HG03521 (cell line): ENCODE results near the gene SFTPA2.
"Not testable (repeated sequence)": the region's sequence is repeated elsewhere in the genome, so short reads cannot be mapped to it uniquely, and the experiment has no call there.

Source experiments
- ATAC-seq: cut with Tn5 transposase; IDR thresholded peaks from one replicate; pipeline ENCODE4 v1.9.1; 2021; ENCODE audit warnings: mild to moderate bottlenecking, moderate library complexity; ENCODE audit not compliant: unreplicated experiment

The SFTPA2 gene

DNA sequence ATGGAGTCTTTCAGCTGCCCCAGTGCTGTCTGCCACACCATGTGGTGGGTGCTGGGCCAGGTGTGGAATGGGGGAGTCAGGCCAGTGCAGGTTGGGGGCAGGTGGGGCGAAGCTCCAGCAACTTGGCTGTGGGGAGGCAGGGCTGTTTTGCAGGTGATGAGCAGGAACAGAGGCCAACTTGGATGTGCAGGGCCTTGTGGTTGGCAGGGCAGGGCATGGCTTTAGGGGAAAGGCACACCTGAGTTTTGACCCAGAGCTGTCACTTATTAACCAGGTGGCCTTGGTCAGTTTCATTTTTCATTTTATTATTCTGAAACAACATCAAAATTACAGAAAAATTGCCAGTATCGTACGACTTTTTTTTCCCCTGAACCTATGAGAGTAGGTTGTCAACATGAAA lies 1.1 kb upstream of the SFTPA2 start:
- ATAC-seq: no peak

DNA sequence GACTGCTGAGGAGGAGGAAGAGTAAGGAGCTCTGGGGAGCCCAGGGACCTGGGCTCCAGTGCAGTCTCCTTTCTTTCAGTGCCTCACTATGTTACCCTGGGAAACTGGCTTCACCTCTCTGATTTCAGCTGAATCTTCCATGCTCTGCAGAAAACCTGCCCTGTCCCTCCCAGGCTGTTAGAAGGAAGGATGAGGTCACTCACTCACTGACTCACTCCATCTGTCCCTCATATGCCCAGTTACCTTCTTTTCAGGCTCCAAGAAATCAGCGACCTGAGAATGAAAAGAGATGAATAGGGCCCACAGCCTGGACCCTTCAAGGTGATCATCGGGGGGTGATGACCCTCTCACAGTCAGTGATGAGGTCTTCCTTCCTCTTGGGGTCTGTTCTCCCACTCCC lies 481 bp downstream of the SFTPA2 start:
- no peak for ATAC-seq

DNA sequence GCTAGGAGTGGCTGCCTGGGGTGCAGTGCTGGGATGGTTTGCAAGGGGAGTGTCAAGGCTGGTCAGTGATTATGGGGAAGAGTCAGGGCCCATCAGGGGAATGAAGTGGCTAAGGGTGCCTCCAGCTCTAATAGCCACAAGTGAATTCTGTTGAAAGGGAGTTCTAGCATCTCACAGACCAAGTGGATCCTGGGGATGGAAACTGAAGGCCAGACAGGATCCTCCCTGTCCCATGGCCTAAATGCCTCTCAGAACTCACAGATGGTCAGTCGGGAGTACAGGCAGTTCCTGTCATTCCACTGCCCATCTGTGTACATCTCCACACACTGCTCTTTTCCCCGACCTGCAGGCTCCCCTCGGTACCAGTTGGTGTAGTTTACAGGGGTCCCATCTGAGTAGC lies 3.2 kb downstream of the SFTPA2 start:
- ATAC-seq: not testable (repeated sequence)

DNA sequence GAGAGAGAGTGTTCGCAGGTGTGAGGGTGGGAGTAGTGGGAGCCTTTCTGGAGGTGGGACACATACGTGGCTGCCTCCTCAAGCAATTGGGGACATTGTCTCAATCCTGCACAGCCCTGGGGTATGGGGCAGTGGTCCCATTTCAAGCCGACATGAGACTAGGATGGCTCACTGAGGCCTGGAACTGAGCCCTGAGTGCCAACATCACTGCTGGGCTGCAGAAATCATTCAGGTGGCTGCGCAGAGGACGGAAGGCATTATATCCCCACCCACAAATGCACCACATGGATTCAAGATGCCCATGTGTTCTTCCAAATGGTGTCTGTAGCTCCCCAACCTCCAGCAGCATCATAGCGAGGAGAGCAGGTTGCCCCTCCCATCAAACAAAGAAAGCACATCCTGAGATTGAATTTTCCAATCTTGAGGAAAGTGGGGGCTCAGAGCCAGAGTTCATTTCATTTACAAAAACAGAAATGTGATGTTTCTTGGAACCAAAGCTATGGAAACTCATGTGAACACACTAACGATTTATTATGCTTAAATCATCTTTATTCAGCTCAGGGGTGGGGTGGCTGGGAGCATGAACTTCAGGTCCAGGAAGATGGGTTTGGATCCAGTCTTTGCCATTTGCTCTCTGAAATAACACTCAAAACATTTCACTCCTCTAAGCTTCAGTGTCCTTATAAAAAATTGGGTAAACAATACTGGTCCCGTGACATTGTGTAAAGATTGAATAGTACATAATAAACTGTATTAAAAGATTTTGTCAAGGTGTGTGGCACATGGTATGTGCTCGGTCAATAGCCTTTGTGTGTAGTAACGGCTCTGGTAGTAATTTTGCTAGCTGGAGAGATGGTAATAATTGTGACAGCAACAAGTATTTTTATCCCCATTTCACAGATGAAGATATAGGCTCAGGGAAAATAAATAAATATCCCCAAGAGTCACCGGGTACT lies 4.6 kb downstream of the SFTPA2 start:
- no peak for ATAC-seq

DNA sequence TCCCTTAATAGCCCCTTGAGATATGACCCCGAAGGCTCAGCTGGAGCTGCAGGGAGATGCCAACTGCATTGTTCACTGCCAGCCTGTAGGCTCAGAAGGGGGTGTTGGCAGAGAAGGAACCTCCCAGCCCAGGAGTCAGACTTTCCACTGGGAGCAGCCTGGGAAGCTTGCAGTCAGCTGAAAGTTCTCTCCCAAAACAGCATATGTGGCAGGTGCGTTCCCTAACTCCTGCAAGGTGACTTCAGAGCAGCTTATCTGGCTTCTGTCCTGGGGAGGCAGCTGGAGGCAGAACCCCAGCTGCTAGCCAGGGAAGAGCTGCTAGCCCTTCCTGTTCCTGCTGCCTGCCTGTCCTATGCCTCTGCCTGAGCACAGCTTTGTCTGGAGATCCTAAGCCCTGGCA lies 8.1 kb downstream of the SFTPA2 start:
- no peak for ATAC-seq

DNA sequence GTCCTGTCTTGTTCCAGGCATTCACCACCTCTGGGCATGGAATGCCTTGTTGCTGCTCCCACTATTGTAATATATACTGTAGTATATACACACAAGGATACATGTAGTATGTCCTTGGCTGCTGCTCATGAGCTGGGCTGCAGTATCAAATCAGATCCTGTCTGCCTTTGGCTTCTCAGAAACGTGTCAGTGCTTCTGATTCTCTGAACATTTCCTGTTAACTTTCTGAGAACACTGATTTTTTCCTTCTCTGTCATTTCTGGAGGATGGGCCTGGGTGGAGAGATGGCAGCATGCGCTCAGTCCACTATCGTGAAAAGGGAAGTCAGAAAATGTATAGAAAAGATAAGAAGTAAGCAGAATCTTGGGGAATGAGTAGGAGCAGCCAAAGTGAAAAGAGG lies 12.2 kb downstream of the SFTPA2 start:
- ATAC-seq: no peak

DNA sequence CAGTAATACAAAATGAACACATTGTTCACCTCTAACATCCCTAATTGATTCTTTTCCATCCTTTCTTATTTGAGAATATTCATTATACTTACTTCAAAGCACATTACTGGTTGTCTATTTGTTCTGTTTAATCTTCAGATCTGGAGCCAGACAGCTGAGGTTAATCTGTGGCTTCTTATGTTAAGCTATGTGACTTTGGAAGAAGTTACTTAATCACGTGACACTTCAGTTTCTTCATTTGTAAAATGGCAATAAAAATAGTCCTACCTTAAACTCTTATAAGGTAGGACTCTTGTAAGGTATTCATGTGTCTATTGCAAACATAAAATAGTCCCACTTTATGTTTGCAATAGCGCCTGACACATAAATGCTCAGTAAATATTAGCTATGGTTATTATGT lies 13.1 kb downstream of the SFTPA2 start:
- not testable (repeated sequence) for ATAC-seq

DNA sequence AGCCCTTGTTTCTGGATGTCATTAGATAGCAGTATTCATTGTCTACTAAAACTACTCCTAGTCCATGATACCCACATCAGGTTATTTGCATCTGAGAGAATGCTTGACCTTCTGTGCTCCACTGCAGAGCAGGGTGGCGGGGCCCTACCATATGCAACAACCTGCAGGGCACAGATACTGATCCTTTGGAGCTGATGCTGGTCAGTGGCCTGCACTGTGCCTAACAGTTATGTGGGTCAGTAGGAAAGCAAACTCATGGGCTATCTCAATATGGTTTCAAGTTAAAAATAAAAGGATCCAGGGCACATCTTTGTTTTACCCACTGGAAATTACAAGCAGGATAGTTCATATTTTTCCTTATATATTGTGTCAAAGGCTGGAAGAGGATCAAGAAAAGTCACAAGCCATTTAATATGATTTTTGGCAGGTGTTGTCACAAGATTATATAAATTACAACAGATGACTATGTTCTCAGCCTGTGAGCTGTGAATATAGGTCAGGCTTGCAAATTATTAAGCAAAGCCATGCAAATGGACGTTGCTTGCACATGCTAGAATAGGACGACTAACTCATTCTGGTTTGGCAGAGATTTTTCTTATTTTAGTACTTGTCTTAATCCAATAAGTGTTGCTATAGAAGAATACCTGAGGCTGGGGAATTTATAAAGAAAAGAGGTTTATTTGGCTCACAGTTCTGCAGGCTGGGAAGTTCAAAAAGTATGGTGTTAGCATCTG lies 15.1 kb downstream of the SFTPA2 start:
- ATAC-seq: not testable (repeated sequence)

DNA sequence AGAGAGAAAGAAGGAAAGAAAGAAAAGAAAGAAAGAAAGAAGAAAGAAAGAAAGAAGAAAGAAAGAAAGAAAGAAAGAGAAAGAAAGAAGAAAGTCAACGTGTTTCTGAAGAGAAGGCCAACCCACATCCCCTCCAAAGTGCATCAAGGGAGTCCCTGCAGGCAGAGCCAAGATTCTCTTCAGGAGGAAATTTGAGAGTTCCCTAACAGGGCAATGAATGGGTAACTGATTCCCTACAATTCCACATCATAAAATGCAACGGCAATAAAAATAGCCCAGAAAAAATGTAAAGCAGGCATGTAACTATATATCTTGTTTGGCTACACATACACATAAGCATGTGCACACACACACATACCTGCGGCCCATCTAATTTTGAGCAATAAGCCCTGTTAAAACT lies 15.8 kb downstream of the SFTPA2 start:
- ATAC-seq: not testable (repeated sequence)

DNA sequence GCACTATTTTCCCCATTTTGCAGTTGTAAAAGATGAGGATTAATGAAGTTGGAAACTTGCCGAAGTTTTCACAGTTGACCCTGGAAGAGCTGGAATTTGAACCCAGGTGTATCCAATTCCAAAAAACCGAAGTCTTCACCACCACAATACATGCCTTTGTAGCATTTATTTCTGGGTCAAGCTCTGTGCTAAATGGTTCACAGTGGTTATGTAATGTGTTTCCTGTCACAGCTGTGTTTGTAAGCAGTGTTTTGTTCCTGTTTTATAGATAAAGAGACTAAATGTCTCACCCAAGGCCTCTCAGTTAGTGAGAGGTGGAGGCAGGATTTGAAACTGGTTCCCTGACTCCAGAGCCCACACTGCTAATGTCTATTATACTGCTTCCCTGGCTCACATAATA lies 17.6 kb downstream of the SFTPA2 start:
- ATAC-seq: no peak

DNA sequence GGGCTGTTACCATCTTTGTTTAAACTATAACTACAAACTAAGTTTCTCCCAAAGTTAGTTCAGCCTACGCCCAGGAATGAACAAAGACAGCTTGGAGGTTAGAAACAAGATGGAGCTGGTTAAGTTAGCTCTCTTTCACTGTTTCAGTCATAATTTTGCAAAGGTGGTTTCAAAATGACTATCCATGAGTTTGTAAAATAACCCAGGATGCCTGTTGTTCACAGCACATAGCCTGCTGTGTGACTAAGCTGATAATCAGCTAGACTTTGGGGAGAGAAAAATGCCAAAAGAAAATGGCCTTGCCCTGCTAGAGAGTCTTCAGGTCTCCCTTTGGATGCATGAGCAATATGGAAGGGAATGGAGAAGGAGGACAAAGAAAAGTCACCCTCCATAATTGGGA lies 19.3 kb downstream of the SFTPA2 start:
- peak; percentile 79 for ATAC-seq

DNA sequence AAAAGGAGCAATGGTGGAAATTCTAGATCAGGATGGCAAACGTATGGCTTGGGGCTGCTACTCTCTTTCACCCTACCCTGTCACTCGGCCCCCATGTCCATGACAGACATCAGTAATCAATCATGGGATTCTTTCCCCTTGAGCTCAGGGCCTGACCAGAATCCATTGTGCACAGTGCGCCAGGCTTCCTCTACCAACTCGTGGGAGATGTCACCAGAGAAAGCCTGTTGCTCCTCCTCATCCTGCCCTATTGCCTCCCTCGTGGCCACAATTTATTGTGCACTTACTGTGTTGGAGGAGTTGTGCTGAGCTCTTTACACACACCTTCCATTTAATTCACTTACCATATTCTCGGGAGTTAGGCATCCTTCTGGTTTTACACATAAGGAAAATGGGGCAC lies 21.9 kb downstream of the SFTPA2 start:
- not testable (repeated sequence) for ATAC-seq

DNA sequence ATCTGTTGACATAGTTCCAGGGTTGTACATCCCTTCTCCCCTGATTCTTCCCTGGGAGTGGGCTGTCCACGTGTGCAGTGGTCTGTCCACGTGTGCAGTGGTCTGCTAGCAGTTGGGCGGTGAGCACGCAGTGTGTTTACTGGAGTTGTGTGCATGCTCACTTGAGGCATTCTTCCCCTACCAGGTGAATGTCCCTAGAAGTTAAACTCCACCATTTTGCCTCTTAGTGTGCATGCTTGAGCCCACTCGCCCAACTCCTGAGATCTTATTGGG lies 26.4 kb downstream of the SFTPA2 start:
- not testable (repeated sequence) for ATAC-seq

DNA sequence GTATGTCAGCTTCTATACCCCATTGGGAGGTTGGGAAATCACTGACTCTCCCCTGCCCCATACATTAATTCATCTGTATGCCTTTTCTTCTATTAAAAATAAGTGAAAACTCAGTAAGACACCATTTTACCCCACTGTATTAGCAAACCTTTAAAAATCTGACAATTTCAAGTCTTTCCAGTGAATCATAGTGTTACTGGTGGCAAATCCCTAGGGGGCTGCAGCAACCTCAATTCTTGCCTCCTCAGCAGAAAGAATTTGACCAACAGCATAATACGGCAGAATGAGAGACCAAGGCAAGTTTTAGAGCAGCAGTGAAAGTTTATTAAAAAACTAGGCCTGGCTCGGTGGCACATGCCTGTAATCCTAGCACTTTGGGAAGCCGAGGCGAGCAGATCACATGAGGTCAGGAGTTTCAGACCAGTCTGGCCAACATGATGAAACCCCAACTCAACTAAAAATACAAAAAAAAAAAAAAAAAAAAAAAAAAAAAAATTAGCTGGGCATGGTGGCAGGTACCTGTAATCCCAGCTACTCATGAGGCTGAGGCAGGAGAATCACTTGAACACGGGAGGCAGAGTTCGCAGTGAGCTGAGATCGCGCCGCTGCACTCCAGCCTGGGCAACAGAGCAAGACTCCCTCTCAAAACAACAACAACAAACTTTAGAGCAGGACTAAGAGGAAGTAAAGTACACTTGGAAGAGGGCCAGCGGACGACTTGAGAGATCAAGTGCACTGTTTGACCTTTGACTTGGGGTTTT lies 26.9 kb downstream of the SFTPA2 start:
- ATAC-seq: not testable (repeated sequence)

DNA sequence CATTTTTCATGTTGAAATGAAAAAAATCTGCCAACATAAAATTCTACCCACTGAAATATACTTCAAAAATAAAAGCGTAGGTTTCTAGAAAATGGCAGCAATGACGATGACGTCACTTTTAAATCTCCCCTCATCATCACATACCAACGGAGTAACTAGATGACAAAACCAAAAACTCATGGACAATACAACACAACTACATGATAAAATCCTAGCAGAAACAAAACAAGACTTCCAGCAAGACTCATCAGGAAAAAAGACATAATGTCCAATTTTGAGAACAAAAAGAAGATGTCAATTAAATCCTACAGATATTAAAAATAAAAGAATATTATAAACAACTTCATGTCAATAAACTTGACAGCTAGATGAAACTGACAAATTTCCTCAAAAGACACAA lies 31.9 kb downstream of the SFTPA2 start:
- ATAC-seq: not testable (repeated sequence)

DNA sequence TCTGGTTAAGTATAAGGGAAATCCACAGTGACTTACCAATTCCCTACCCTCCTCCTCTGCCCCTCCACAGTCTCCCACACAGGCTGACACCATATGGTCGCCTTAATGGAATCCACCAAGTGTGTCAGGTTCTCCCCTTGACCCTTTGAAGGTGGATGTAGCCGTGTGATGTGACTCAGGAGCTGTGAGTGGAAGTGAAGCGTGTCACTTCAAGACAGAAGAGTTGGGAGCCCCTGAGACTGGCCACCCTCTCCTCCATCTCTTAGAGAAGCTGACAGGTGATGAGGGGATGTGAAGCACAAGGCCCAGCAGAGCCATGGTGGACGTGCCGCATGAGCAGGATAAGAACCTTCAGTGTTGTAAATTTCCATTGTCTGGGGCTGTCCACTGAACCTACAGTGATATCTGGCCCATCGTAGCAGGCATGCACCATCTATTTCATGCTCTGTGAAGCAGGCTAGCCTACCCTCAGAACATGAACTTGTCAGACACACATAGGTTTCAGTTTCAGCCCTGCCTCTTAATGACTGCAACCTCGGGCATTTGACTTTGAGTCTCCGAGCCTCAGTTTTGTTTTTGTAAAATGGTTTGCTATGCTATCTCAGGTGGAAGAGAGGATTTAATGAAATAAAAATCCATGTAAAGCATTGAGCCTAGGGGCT lies 35.0 kb downstream of the SFTPA2 start:
- ATAC-seq: peak; percentile 85

DNA sequence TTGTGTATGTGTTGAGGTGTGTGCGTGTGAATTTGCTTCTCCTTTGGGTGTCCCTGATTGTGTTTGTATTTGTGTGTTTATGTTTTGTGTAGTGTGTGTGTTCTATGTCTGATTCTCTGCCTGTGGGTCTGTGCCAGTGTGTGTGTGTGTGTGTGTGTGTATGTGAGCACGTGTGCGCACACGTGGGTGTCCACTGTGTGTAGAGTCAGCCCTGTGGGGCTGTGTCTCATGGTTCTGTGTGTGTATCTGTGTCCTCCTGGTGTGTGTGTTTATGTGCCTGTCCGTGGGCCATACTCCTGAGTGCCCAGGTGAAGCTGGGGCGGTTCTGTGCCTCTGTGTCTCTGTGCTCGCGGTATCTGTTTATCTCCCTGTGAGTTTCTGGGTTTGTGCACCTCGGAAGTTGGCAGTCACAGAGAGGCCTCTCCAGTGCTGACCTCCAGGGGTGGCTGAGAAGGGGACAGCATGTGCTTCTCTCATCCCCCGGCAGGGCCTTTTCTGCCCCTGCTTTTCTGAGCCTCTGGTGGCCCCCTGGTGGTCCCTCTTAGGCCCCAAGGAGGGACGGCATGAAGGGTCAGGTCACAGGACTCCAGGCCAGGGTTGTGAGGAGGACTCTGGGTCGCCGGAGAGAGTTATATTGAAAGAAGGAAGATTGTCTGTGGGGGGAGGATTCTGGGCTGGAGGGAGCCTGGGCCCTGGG lies 36.9 kb downstream of the SFTPA2 start:
- ATAC-seq: not testable (repeated sequence)

DNA sequence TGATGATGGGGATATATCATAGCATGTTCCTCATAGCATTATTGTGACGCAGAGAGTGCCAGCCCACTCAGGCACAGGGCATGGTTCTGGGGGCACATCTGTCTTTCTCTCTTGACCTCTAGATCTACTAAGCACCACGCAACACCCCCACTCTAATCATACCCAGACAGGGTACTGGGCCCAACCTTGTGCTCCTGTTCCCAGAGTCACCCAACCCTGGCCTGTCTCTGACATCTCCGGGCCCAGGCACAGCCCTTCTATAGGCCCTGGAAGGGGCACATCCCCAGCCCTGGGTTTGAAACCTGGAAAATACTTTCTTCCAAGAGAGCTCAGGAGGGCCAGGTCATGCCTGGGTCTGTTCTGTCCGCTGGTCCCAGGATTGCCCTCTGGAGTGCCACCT lies 37.7 kb downstream of the SFTPA2 start:
- ATAC-seq: not testable (repeated sequence)

DNA sequence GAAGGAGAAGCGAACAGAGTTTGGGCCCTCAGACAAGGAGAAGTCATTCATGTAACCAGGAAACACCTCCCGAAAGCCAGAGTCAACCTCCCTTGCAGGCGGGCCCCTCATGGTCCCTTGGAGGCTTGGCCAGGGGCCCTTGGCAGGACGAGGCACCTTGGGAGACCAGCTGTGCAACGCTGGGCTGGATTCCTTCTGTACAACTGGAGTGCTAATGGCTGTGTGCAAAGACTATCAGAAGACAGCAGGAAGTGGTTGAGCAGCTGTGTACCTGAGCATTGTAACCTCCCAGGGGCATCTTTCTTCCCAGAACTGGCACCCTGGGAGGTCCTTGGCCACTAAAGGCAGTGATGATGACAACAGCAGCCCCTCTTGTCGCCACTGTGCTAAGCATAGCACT lies 38.5 kb downstream of the SFTPA2 start:
- not testable (repeated sequence) for ATAC-seq

DNA sequence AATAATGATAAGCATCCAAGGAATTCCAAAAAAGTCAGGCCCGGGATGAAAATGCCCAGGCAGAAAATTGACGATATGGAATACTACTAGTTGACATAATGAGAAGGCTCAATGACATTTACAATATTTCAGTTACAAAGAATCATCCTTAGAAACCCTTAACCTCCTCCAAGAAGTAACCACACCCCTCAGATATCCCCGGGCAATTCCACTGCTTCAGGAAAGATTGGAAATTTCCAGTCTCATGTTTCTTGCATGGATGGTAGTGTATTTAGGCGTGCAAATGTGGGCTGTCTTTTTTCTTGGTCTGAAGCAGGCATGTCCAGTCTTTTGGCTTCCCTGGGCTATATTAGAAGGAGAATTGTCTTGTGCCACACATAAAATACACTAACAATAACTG lies 42.6 kb downstream of the SFTPA2 start:
- not testable (repeated sequence) for ATAC-seq
